K562 (cell line): ENCODE results near the gene HNF1B. TPM values are rescaled to one million over a fixed set of nuclear protein-coding genes. Genes with fewer than 3 reads are reported as not detected.

Experiments used
- ATAC-seq: fragments of 200-7000 bp; cut with Tn5 transposase; 3 replicates; pipeline ENCODE4 v1.9.1; 2020; ENCODE audit warnings: moderate library complexity
- BruUV-seq: library from RNA; stranded (reverse); fragments of 400-500 nt; replicated peaks from 2 replicates; lab custom pipeline; 2021; lab: Mats Ljungman, UMichigan
- CTCF ChIA-PET: fragments of 300-600 bp; formaldehyde crosslinking; extraction: SDS; loops from one replicate; lab custom pipeline; 2021; ENCODE audit warnings: low intra/inter-chr PET ratio; lab: Yijun Ruan, JAX
- POLR2A ChIA-PET: fragments of 300-600, 350-650 bp; sonication (Branson Sonifier 250); formaldehyde crosslinking; extraction: SDS; loops from one replicate; lab custom pipeline; 2021; ENCODE audit warnings: antibody characterized with exemption, inconsistent platforms; lab: Yijun Ruan, JAX
- DNase-seq, 4 experiments: peaks; one replicate each; pipeline versions ENCODE4 v3.0.0 to v3.0.0-alpha.2; 2011 to 2018; ENCODE audit warnings: low spot score in 3 of 4, mixed read lengths in 3 of 4; ENCODE audit errors: extremely low read depth in 1 of 4
- FAIRE-seq: peaks from 2 replicates; lab custom pipeline; 2011; peaks lifted over from hg19 to GRCh38; lab: Jason Lieb, UNC
- H2AFZ ChIP-seq: 2 replicates; pipeline ENCODE4 v1.6.0; 2011; ENCODE audit warnings: low read depth, low read length, control low read depth, inconsistent platforms
- H3K27ac ChIP-seq: fragments of 200-600 bp; 3 replicates; pipeline ENCODE4 v1.8.0; 2011; ENCODE audit warnings: low read depth, mild to moderate bottlenecking, control low read depth, inconsistent platforms, low read length, moderate library complexity, mixed read lengths; ENCODE audit errors: extremely low read depth
- H3K27me3 ChIP-seq, 2 experiments: fragments of 300-600 bp in 1 of 2; 2 replicates in 1 of 2; 3 replicates in 1 of 2; pipeline versions ENCODE4 v1.6.0 to v1.8.0; 2011; ENCODE audit warnings: inconsistent platforms in 2 of 2, low read length in 2 of 2, mild to moderate bottlenecking in 1 of 2, mixed read lengths in 1 of 2, moderate library complexity in 1 of 2; ENCODE audit not compliant: control insufficient read depth in 2 of 2, insufficient read depth in 2 of 2
- H3K36me3 ChIP-seq: fragments of 300-600 bp; 3 replicates; pipeline ENCODE4 v1.8.0; 2011; ENCODE audit warnings: mild to moderate bottlenecking, low read length, inconsistent platforms; ENCODE audit not compliant: control insufficient read depth, insufficient read depth
- H3K4me1 ChIP-seq, 2 experiments: fragments of 200-600 bp in 1 of 2; replicated peaks in 1 of 2; 2 replicates in 1 of 2; 3 replicates in 1 of 2; pipeline versions ENCODE4 v1.5.1 to v1.8.0; 2011; ENCODE audit warnings: inconsistent platforms in 2 of 2, low read length in 2 of 2, mild to moderate bottlenecking in 1 of 2, mixed read lengths in 1 of 2, moderate library complexity in 1 of 2; ENCODE audit not compliant: control insufficient read depth in 2 of 2, insufficient read depth in 2 of 2
- H3K4me2 ChIP-seq: 2 replicates; pipeline ENCODE4 v1.6.1; 2011; ENCODE audit warnings: low read length, control low read depth, inconsistent platforms, mixed read lengths; ENCODE audit not compliant: insufficient read depth
- H3K4me3 ChIP-seq: fragments of 200-600 bp; sonication (generic), shearing (Covaris generic); 2 replicates; pipeline ENCODE4 v1.5.1; 2016; ENCODE audit warnings: control low read depth, inconsistent platforms
- H3K79me2 ChIP-seq: fragments of 200-600 bp; 3 replicates; pipeline ENCODE4 v1.8.0; 2011; ENCODE audit warnings: low read length, inconsistent platforms; ENCODE audit not compliant: control insufficient read depth, insufficient read depth
- H3K9ac ChIP-seq, 2 experiments: 2 replicates each; pipeline versions ENCODE4 v1.6.0 to v1.6.1; 2011; ENCODE audit warnings: low read depth in 2 of 2, low read length in 2 of 2, control low read depth in 1 of 2, inconsistent platforms in 1 of 2, mild to moderate bottlenecking in 1 of 2, mixed read lengths in 1 of 2; ENCODE audit not compliant: insufficient read depth in 1 of 2
- H3K9me1 ChIP-seq: one replicate; pipeline ENCODE4 v1.6.0; 2011; ENCODE audit warnings: inconsistent platforms, mild to moderate bottlenecking, low read length, moderate library complexity; ENCODE audit not compliant: control insufficient read depth, insufficient read depth
- H3K9me3 ChIP-seq: replicated peaks from 2 replicates; pipeline ENCODE4 v1.5.1; 2011; ENCODE audit warnings: low read depth, low read length, inconsistent platforms; ENCODE audit not compliant: control insufficient read depth, insufficient read depth
- H4K20me1 ChIP-seq: replicated peaks from 2 replicates; pipeline ENCODE4 v1.6.1; 2011; ENCODE audit warnings: low read length, inconsistent platforms, mixed read lengths; ENCODE audit not compliant: control insufficient read depth, insufficient read depth
- ATF2 ChIP-seq: sonication (generic); formaldehyde crosslinking; IDR thresholded peaks from 2 replicates; pipeline ENCODE4 v1.8.1; 2022; ENCODE audit warnings: missing genetic modification reagents
- ATF7 ChIP-seq: fragments of 450-650 bp; IDR thresholded peaks from 2 replicates; pipeline ENCODE4 v1.7.1; 2014; ENCODE audit warnings: mild to moderate bottlenecking, moderate library complexity
- CTBP1 ChIP-seq: fragments of 450-650 bp; IDR thresholded peaks from 2 replicates; pipeline ENCODE4 v1.6.1; 2016; ENCODE audit warnings: borderline replicate concordance
- ELF2 ChIP-seq: fragments of 250-450 bp; sonication (Bioruptor Pico); IDR thresholded peaks from 2 replicates; pipeline ENCODE4 v1.5.0; 2021; ENCODE audit warnings: mild to moderate bottlenecking
- ELK3 ChIP-seq: fragments of 450-650 bp; formaldehyde crosslinking; IDR thresholded peaks from 2 replicates; pipeline ENCODE4 v1.4.0; 2020; ENCODE audit warnings: mild to moderate bottlenecking
- HMG20B ChIP-seq: fragments of 250-450 bp; sonication (Bioruptor Pico); IDR thresholded peaks from 2 replicates; pipeline ENCODE4 v1.5.0; 2021; ENCODE audit warnings: mild to moderate bottlenecking
- KDM5B ChIP-seq: fragments of 200-600 bp; sonication (generic); IDR thresholded peaks from 2 replicates; pipeline ENCODE4 v1.6.1; 2012; ENCODE audit warnings: low read depth, mild to moderate bottlenecking, moderate library complexity, low read length, control low read depth, inconsistent platforms; ENCODE audit not compliant: insufficient replicate concordance
- MBD1 ChIP-seq: fragments of 250-450 bp; sonication (Bioruptor Pico); IDR thresholded peaks from 2 replicates; pipeline ENCODE4 v1.8.0; 2022; ENCODE audit warnings: inconsistent platforms
- NFE2 ChIP-seq: IDR thresholded peaks from 2 replicates; pipeline ENCODE4 v1.6.1; 2014; ENCODE audit warnings: antibody characterized with exemption, low read depth
- RBM25 ChIP-seq: fragments of 200-400 bp; formaldehyde crosslinking; IDR thresholded peaks from 2 replicates; pipeline ENCODE4 v1.6.1; 2018; ENCODE audit warnings: low read length, low read depth, moderate library complexity; ENCODE audit not compliant: severe bottlenecking
- RFX1 ChIP-seq: fragments of 450-650 bp; IDR thresholded peaks from 2 replicates; pipeline ENCODE4 v1.6.1; 2016; ENCODE audit warnings: mild to moderate bottlenecking, moderate library complexity
- SIN3B ChIP-seq: fragments of 450-650 bp; IDR thresholded peaks from 2 replicates; pipeline ENCODE4 v1.6.1; 2017; ENCODE audit warnings: low read depth, mild to moderate bottlenecking, moderate library complexity
- SREBF1 ChIP-seq: fragments of 150-350 bp; IDR thresholded peaks from 2 replicates; pipeline ENCODE4 v1.6.1; 2014; ENCODE audit warnings: antibody characterized with exemption, low read depth, low read length, borderline replicate concordance
- TCFL5 ChIP-seq: fragments of 250-450 bp; sonication (Bioruptor Pico); conservative IDR thresholded peaks from 2 replicates; pipeline ENCODE4 v1.6.1; 2021; ENCODE audit warnings: mild to moderate bottlenecking, moderate library complexity, matching md5 sums
- YY1 ChIP-seq, 3 experiments: IDR thresholded peaks; 2 replicates each; pipeline ENCODE4 v1.6.1; 2011; ENCODE audit warnings: low read length in 2 of 3, mild to moderate bottlenecking in 2 of 3, moderate library complexity in 2 of 3, borderline replicate concordance in 1 of 3, control low read depth in 1 of 3, low read depth in 1 of 3; ENCODE audit not compliant: insufficient read depth in 3 of 3, insufficient replicate concordance in 2 of 3, control insufficient read depth in 1 of 3, insufficient read length in 1 of 3; ENCODE audit errors: extremely low read depth in 1 of 3
- ZNF133 ChIP-seq: fragments of 250-450 bp; sonication (Bioruptor Pico); IDR thresholded peaks from 2 replicates; pipeline ENCODE4 v1.4.0; 2020; ENCODE audit warnings: mild to moderate bottlenecking
- ZNF785 ChIP-seq: fragments of 250-450 bp; sonication (Bioruptor Pico); IDR thresholded peaks from 2 replicates; pipeline ENCODE4 v1.4.0; 2020; ENCODE audit warnings: mild to moderate bottlenecking
- WGBS: fragments of 100-300 bp; shearing (Covaris generic); methylation state at CpG from one replicate; pipeline ENCODE4 v1.1.6; 2016; ENCODE audit warnings: low coverage, mixed read lengths; ENCODE audit not compliant: insufficient coverage; ENCODE audit errors: missing lambda C conversion rate; 5-methylcytosine and 5-hydroxymethylcytosine counted together
- in situ Hi-C: fragments of 300-500 bp; cut with MboI; formaldehyde crosslinking; loops from 4 replicates; pipeline ENCODE4 v1.15.0; 2018; ENCODE audit warnings: inconsistent platforms, mixed read lengths
- intact Hi-C: fragments of 100-400 bp; cut with micrococcal nuclease; formaldehyde crosslinking; loops from 2 replicates; pipeline ENCODE4 v1.14.2; 2022
- polyA plus RNA-seq, 8 experiments: library from polyadenylated mRNA; depleted of rRNA in 4 of 8; stranded (reverse) in 5 of 8; unstranded in 3 of 8; fragments of >200 nt; fragmentation: Nextera tagmentation in 2 of 8; fragmentation: Illumina TruSeq in 1 of 8; extraction: Ambion mirVana in 2 of 8; extraction: Trizol in 1 of 8; gene quantifications; 2 replicates each; pipeline versions ENCODE4 v1.2.1 to v1.2.3, GENCODE V29; 2011 to 2014; ENCODE audit warnings: inconsistent platforms in 1 of 8, missing spikeins in 1 of 8
- total RNA-seq, 7 experiments: library from RNA; depleted of rRNA in 6 of 7; stranded (reverse); fragments of >200 nt in 6 of 7; fragmentation: Illumina TruSeq in 2 of 7; extraction: Trizol in 2 of 7; gene quantifications; 2 replicates each; pipeline versions ENCODE4 v1.2.1 to v1.2.3, GENCODE V29; 2011 to 2021; ENCODE audit warnings: low replicate concordance in 1 of 7

HNF1B gene
- total and polyA plus RNA-seq, 9 of the 15 experiments (the other 6 are each of a cell fraction or from before 2014, with no cell fraction given): not detected

GRCh38 chr17:37711113-37711512 lies 33.7 kb downstream of the HNF1B start (continued):
- TF ChIP-seq ELK3 (CRISPR knock-in tag) (no peak), SIN3B (no peak), ZNF133 (CRISPR knock-in tag) (no peak), SREBF1 (no peak), HMG20B (CRISPR knock-in tag) (no peak), ZNF785 (CRISPR knock-in tag) (no peak), RBM25 (no peak), MBD1 (CRISPR knock-in tag) (no peak)

- intact Hi-C loops: no loop called here
- no peak overlapping the region for H3K27ac ChIP-seq
- TF ChIP-seq ATF7: peak; percentile 36; the same call in 1 of the 2 replicates
- no peak for TF ChIP-seq ELF2 (CRISPR knock-in tag)
- TF ChIP-seq RFX1: peak; percentile 93
- peak; percentile 14; the same call in 1 of the 2 replicates for TF ChIP-seq NFE2
- TF ChIP-seq ATF2 (CRISPR knock-in tag): no peak
- peak; percentile 13; the same call in 1 of the 2 replicates for TF ChIP-seq CTBP1
- no peak for TF ChIP-seq TCFL5 (CRISPR knock-in tag)
- peak in 1 of 3 experiments; percentile 21 for TF ChIP-seq YY1 (IDR thresholded peaks at IDR 0.05; ENCODE audit: borderline replicate concordance in 1 of 3, control insufficient read depth in 1 of 3, extremely low read depth in 1 of 3, insufficient read depth in 3 of 3, insufficient read length in 1 of 3, insufficient replicate concordance in 2 of 3, low read depth in 1 of 3, low read length in 2 of 3)
- TF ChIP-seq KDM5B: no peak
Measured at GRCh38 chr17:37710344-37710886, 34.4 kb downstream of the HNF1B start.

More at GRCh38 chr17:37710344-37710886, 34.4 kb downstream of the HNF1B start:
- no peak overlapping the region for H2AFZ ChIP-seq
- peaks cover 15 to 34% of the 10 kb centered on the region in 2 experiments; a peak in 3 of 5 replicates for H3K27me3 ChIP-seq
- H3K9me3 ChIP-seq: no peaks in the 10 kb centered on the region
- H3K9me1 ChIP-seq: no peaks in the 10 kb centered on the region
- in situ Hi-C loops: no loop called here
- no peak overlapping the region for H3K4me2 ChIP-seq
- H3K36me3 ChIP-seq: no peaks in the 10 kb centered on the region
- no TSS peak for BruUV-seq
- FAIRE-seq (no peak), ATAC-seq (peak; percentile 53), DNase-seq (peak; percentile 43 to 63 (median 50))
- H4K20me1 ChIP-seq: no peaks in the 10 kb centered on the region
- no peak overlapping the region for H3K4me3 ChIP-seq
- H3K79me2 ChIP-seq: no peaks in the 10 kb centered on the region
- CTCF ChIA-PET: no interaction called here
- H3K9ac ChIP-seq: no peak overlapping the region
- POLR2A ChIA-PET: no interaction called here
- WGBS: 0% methylated on average over 9 of the region's 9 CpGs
- H3K4me1 ChIP-seq: no peaks in the 10 kb centered on the region
